HepG2 (cell line): ENCODE data around the gene RSAD1. TPM values are rescaled to one million over a fixed set of nuclear protein-coding genes. Genes with fewer than 3 reads are reported as not detected.

ENCODE experiments used
- AKAP8 ChIP-seq: sonication (generic); formaldehyde crosslinking; IDR thresholded peaks from 2 replicates; pipeline ENCODE4 v1.5.1; 2020; ENCODE audit warnings: mild to moderate bottlenecking, missing genetic modification reagents
- ARID3A ChIP-seq: IDR thresholded peaks from 2 replicates; pipeline ENCODE4 v1.6.1; 2012; ENCODE audit warnings: low read depth, low read length, improper control_type of control experiment
- EP300 ChIP-seq, 3 experiments: sonication (generic) in 1 of 3; formaldehyde crosslinking in 1 of 3; IDR thresholded peaks; 2 replicates each; pipeline versions ENCODE4 v1.5.1 to v1.6.1; 2011 to 2020; ENCODE audit warnings: low read depth in 2 of 3, low read length in 2 of 3, borderline replicate concordance in 1 of 3, improper control_type of control experiment in 1 of 3, mild to moderate bottlenecking in 1 of 3, missing genetic modification reagents in 1 of 3, moderate library complexity in 1 of 3
- KMT2A ChIP-seq: sonication (generic); formaldehyde crosslinking; IDR thresholded peaks from 2 replicates; pipeline ENCODE4 v1.4.0; 2020; ENCODE audit warnings: missing genetic modification reagents
- MEIS2 ChIP-seq: sonication (generic); formaldehyde crosslinking; IDR thresholded peaks from 2 replicates; pipeline ENCODE4 v1.9.0; 2021; ENCODE audit warnings: mild to moderate bottlenecking, missing genetic modification reagents
- MYPOP ChIP-seq: sonication (generic); formaldehyde crosslinking; IDR thresholded peaks from 2 replicates; pipeline ENCODE4 v1.8.1; 2023; ENCODE audit warnings: mild to moderate bottlenecking, moderate library complexity, missing genetic modification reagents
- POLR2AphosphoS5 ChIP-seq: IDR thresholded peaks from 2 replicates; pipeline ENCODE4 v1.6.1; 2012; ENCODE audit warnings: low read depth, low read length
- RNF2 ChIP-seq: fragments of 450-650 bp; conservative IDR thresholded peaks from 2 replicates; pipeline ENCODE4 v1.6.1; 2016; ENCODE audit warnings: low read depth
- SALL2 ChIP-seq: sonication (generic); formaldehyde crosslinking; IDR thresholded peaks from 2 replicates; pipeline ENCODE4 v1.8.1; 2023; ENCODE audit warnings: mild to moderate bottlenecking, missing genetic modification reagents, inconsistent platforms
- SOX13 ChIP-seq, 3 experiments: fragments of 450-650 bp in 1 of 3; sonication (generic) in 1 of 3; formaldehyde crosslinking in 1 of 3; IDR thresholded peaks in 2 of 3; conservative IDR thresholded peaks in 1 of 3; 2 replicates each; pipeline versions ENCODE4 v1.5.0 to v1.6.1; 2016 to 2020; ENCODE audit warnings: antibody characterized with exemption in 1 of 3, mild to moderate bottlenecking in 1 of 3, missing compliant biosample characterization in 1 of 3, missing genetic modification reagents in 1 of 3, moderate library complexity in 1 of 3
- TBX2 ChIP-seq: sonication (generic); formaldehyde crosslinking; IDR thresholded peaks from 2 replicates; pipeline ENCODE4 v1.5.0; 2020; ENCODE audit warnings: missing genetic modification reagents, mild to moderate bottlenecking, borderline replicate concordance
- TFE3 ChIP-seq: IDR thresholded peaks from 2 replicates; pipeline ENCODE4 v1.6.1; 2016
- USF2 ChIP-seq, 2 experiments: sonication (generic) in 1 of 2; formaldehyde crosslinking in 1 of 2; IDR thresholded peaks; 2 replicates each; pipeline versions ENCODE4 v1.5.1 to v1.6.1; 2011 to 2020; ENCODE audit warnings: borderline replicate concordance in 1 of 2, low read depth in 1 of 2, low read length in 1 of 2, mild to moderate bottlenecking in 1 of 2, missing genetic modification reagents in 1 of 2, moderate library complexity in 1 of 2
- YY1 ChIP-seq: IDR thresholded peaks from 2 replicates; pipeline ENCODE4 v1.6.1; 2011; ENCODE audit warnings: low read length, low read depth, moderate library complexity, mild to moderate bottlenecking; ENCODE audit not compliant: insufficient read depth, insufficient replicate concordance
- ZBTB1 ChIP-seq: sonication (generic); formaldehyde crosslinking; IDR thresholded peaks from 2 replicates; pipeline ENCODE4 v1.4.0; 2020; ENCODE audit warnings: missing genetic modification reagents, borderline replicate concordance
- ZNF224 ChIP-seq: sonication (generic); formaldehyde crosslinking; IDR thresholded peaks from 2 replicates; pipeline ENCODE4 v1.5.0; 2020; ENCODE audit warnings: mild to moderate bottlenecking, missing genetic modification reagents
- ZNF710 ChIP-seq: sonication (generic); formaldehyde crosslinking; IDR thresholded peaks from 2 replicates; pipeline ENCODE4 v1.5.0; 2020; ENCODE audit warnings: mild to moderate bottlenecking, missing genetic modification reagents, borderline replicate concordance
- ZSCAN31 ChIP-seq: sonication (generic); formaldehyde crosslinking; IDR thresholded peaks from 2 replicates; pipeline ENCODE4 v1.5.0; 2020; ENCODE audit warnings: low read depth, mild to moderate bottlenecking, missing genetic modification reagents
- polyA plus RNA-seq, 8 experiments: library from polyadenylated mRNA; depleted of rRNA in 3 of 8; stranded (reverse) in 7 of 8; unstranded in 1 of 8; fragments of >200 nt; fragmentation: Illumina TruSeq in 4 of 8; extraction: Trizol in 4 of 8; gene quantifications; 2 replicates each; pipeline versions ENCODE4 v1.2.1 to v1.2.3, GENCODE V29; 2011 to 2016; ENCODE audit warnings: low read depth in 4 of 8, missing spikeins in 1 of 8, mixed read lengths in 1 of 8; ENCODE audit not compliant: insufficient read depth in 1 of 8
- total RNA-seq, 5 experiments: library from RNA; depleted of rRNA; stranded (reverse); fragments of >200 nt; fragmentation: Illumina TruSeq; extraction: Trizol; gene quantifications; 2 replicates each; pipeline ENCODE4 v1.2.3, GENCODE V29; 2016; ENCODE audit warnings: low read depth in 1 of 5

The RSAD1 gene
- total and polyA plus RNA-seq, 2 of the 13 experiments (the other 11 are each of a cell fraction or from before 2014, with no cell fraction given): 22.7 to 27.7 TPM

GRCh38 chr17:50518384-50519023 is 39.8 kb downstream of the RSAD1 start (continued):
- TF ChIP-seq ZNF710 (CRISPR knock-in tag) (no peak), USF2 (IDR thresholded peaks at IDR 0.05; ENCODE audit: low read depth, low read length) (no peak), USF2 (CRISPR knock-in tag; IDR thresholded peaks at IDR 0.05; ENCODE audit: borderline replicate concordance) (no peak), ZNF224 (no peak), TBX2 (CRISPR knock-in tag) (0 out of 2 replicates have a peak, but pooled peaks have one; percentile 22), YY1 (peak; percentile 20), ZSCAN31 (CRISPR knock-in tag) (peak; percentile 67), EP300 (IDR thresholded peaks at IDR 0.05; ENCODE audit: low read depth in 2 of 2, low read length in 2 of 2) (peak in 1 of 2 experiments; percentile 21; a peak in 1 of 4 replicates), EP300 (CRISPR knock-in tag; IDR thresholded peaks at IDR 0.05; ENCODE audit: borderline replicate concordance) (no peak), AKAP8 (CRISPR knock-in tag) (peak; percentile 27; the same call in 1 of the 2 replicates), TFE3 (CRISPR knock-in tag) (no peak), KMT2A (CRISPR knock-in tag) (no peak), ARID3A (no peak), ZBTB1 (CRISPR knock-in tag) (no peak), SOX13 (IDR thresholded peaks at IDR 0.05) (no peak), SOX13 (CRISPR knock-in tag; conservative IDR thresholded peaks at IDR 0.05 in 1 of 2, IDR thresholded peaks at IDR 0.05 in 1 of 2) (peak in 1 of 2 experiments; percentile 12; a peak in 1 of 4 replicates), MYPOP (CRISPR knock-in tag) (peak; percentile 50; the same call in 1 of the 2 replicates), RNF2 (no peak), MEIS2 (CRISPR knock-in tag) (no peak), SALL2 (CRISPR knock-in tag) (0 out of 2 replicates have a peak, but pooled peaks have one; percentile 15), POLR2AphosphoS5 (no peak)
